ENCODE measurements around the gene GPN2. TPM values are rescaled to one million over a fixed set of nuclear protein-coding genes. Genes with fewer than 3 reads are reported as not detected.
"Not testable (repeated sequence)": the region's sequence is repeated elsewhere in the genome, so short reads cannot be mapped to it uniquely, and the experiment has no call there.

GPN2 gene
- total and polyA plus RNA-seq, 12 donors = 12.4 to 31.3 (median 20.4) TPM

DNA sequence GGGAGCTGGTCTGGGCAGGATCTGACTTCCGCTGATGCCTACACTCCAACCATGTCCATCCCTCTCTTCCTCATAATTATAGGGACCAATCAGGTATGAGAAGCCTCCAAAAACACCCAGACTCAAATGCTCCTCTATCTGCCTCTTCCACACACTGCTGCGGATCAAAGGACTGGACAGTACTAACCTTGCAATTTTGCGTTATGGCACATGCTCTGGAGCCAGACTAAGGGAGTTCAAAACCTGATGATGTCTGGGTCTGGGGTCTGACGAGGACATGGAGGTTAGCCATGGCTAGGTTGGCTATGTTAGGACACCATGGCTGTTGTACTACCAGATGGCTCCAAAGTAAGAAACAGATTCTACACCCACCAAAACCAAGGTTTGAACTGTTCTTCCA, 10.3 kb downstream of the GPN2 start:
- ATAC-seq (no peak), DNase-seq (no peak)
- WGBS, 2 donors = 93 to 94% methylated on average over 4 of the region's 4 CpGs
- intact Hi-C loops (cut with DNase I) = loop anchor here (2.0 to 10.0 kb wide), 10 partner anchors 27 to 375 kb away; no protein-coding TSS in a partner anchor
- peaks cover 0 to 5% (median 0%) of the 10 kb centered on the region in 9 donors for H3K4me1 ChIP-seq
- no peak for TF ChIP-seq CTCF (IDR thresholded peaks at IDR 0.05)
- H3K4me3 ChIP-seq = no peak overlapping the region
- H3K27me3 ChIP-seq = no peaks in the 10 kb centered on the region
- peaks cover 0 to 96% (median 59%) of the 10 kb centered on the region in 9 donors for H3K36me3 ChIP-seq
- no peaks in the 10 kb centered on the region for H3K9me3 ChIP-seq
- H3K27ac ChIP-seq = no peak overlapping the region

DNA sequence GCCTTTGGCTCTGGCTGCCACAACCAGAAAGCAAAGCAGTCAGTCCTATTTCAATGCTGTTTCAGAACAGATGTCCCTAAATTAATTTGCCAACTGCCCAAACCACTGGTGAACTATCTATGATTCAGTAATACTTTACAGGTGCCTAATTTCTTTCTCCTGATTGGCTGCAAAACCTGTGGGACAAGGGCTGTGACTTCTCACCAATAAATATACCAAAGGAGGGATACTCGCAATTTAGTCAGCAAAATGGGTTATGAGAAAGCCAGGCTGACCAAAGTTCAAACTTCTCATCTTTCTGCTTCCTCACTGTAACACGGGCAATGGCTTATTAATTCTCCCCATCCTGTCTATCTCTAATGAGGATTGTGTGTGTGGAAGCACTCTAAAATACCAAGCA, 12.8 kb downstream of the GPN2 start:
- Histone ChIP-seq H3K27ac (no peak overlapping the region), H3K36me3 (peaks cover 0 to 79% (median 36%) of the 10 kb centered on the region in 9 donors), H3K9me3 (no peaks in the 10 kb centered on the region), H3K4me1 (peaks cover 0 to 5% (median 0%) of the 10 kb centered on the region in 9 donors), H3K27me3 (no peaks in the 10 kb centered on the region), H3K4me3 (no peak overlapping the region)
- ATAC-seq (no peak), DNase-seq (no peak)
- intact Hi-C loops (cut with DNase I) = loop anchor here (2.0 to 10.0 kb wide), 6 partner anchors 25 to 373 kb away; no protein-coding TSS in a partner anchor
- 80 to 84% methylated on average over 2 of the region's 2 CpGs for WGBS, 2 donors
- TF ChIP-seq CTCF (IDR thresholded peaks at IDR 0.05) = no peak

- Histone ChIP-seq H3K4me3 (no peak overlapping the region), H3K36me3 (peaks cover 0 to 55% (median 14%) of the 10 kb centered on the region in 9 donors), H3K9me3 (no peaks in the 10 kb centered on the region), H3K27me3 (no peaks in the 10 kb centered on the region), H3K4me1 (peaks cover 0 to 5% (median 0%) of the 10 kb centered on the region in 9 donors), H3K27ac (no peak overlapping the region)
- TF ChIP-seq CTCF (IDR thresholded peaks at IDR 0.05) = no peak
- DNase-seq (no peak), ATAC-seq (no peak)
- 65 to 70% methylated on average over 4 of the region's 4 CpGs for WGBS, 2 donors
- intact Hi-C loops (cut with DNase I) = loop anchor here (5.0 to 10.0 kb wide), 5 partner anchors 60 to 370 kb away; no protein-coding TSS in a partner anchor
Measured at GRCh38 chr1:26874896-26875295, 15.2 kb downstream of the GPN2 start.

- intact Hi-C loops (cut with DNase I) = loop anchor here in 3 of 10 donors (10.0 kb wide), 2 partner anchors 58 to 368 kb away; no protein-coding TSS in a partner anchor
- H3K9me3 ChIP-seq, ATAC-seq, H3K4me1 ChIP-seq, H3K4me3 ChIP-seq, H3K27ac ChIP-seq, DNase-seq, H3K27me3 ChIP-seq: not testable (repeated sequence)
- WGBS, 2 donors = 83 to 84% methylated on average over 2 of the region's 2 CpGs
- H3K36me3 ChIP-seq = peaks cover 0 to 37% (median under 1%) of the 10 kb centered on the region in 9 donors
Measured at GRCh38 chr1:26873097-26873496, 17.0 kb downstream of the GPN2 start.

Data from heart right ventricle (tissue), 16 donors.